Breast epithelium (tissue), 3 donors: ENCODE results near the gene AJM1.

Experiments used
- CTCF ChIP-seq, 3 donors: fragments of 450-650 bp; IDR thresholded peaks; one replicate each; pipeline ENCODE4 v1.5.1; 2016 to 2017; ENCODE audit warnings: antibody characterized with exemption in 3 of 3, mild to moderate bottlenecking in 3 of 3, moderate library complexity in 3 of 3
- POLR2A ChIP-seq: fragments of 450-650 bp; IDR thresholded peaks from one replicate; pipeline ENCODE4 v1.6.1; 2016; ENCODE audit warnings: antibody characterized with exemption, mild to moderate bottlenecking, moderate library complexity
- POLR2AphosphoS5 ChIP-seq, 3 donors: sonication (generic); formaldehyde crosslinking; IDR thresholded peaks; one replicate each; pipeline ENCODE4 v1.6.1; 2017; ENCODE audit warnings: antibody characterized with exemption in 3 of 3

GRCh38 chr9:136860529-136860928, 18.3 kb downstream of the AJM1 start:
- TF ChIP-seq CTCF (IDR thresholded peaks at IDR 0.05) = no peak
- no peak for TF ChIP-seq POLR2A
- no peak for TF ChIP-seq POLR2AphosphoS5 (IDR thresholded peaks at IDR 0.05)
